Measurements from ENCODE around the gene PROM1. TPM values are rescaled to one million over a fixed set of nuclear protein-coding genes. Genes with fewer than 3 reads are reported as not detected.

The PROM1 gene
- total and polyA plus RNA-seq, 2 experiments from 2014 or later: 36.6 to 66.6 TPM

- H3K4me1 Mint-ChIP-seq: no peaks in the 10 kb centered on the region
- Histone ChIP-seq H3K36me3 (ENCODE audit: insufficient read depth) (peaks cover 27% of the 10 kb centered on the region; the same call in 1 of the 2 replicates), H4K20me1 (replicated peaks; ENCODE audit: insufficient read depth) (no peaks in the 10 kb centered on the region; the same call in 1 of the 2 replicates), H3K4me3 (no peak overlapping the region), H3K4me1 (ENCODE audit: insufficient read depth) (no peaks in the 10 kb centered on the region), H3K9me2 (ENCODE audit: insufficient read depth) (no peaks in the 10 kb centered on the region), H3K27ac (ENCODE audit: low read depth) (no peak overlapping the region), H3K4me2 (no peak overlapping the region), H3F3A (replicated peaks; ENCODE audit: low read depth) (no peaks in the 10 kb centered on the region), H2AFZ (no peak overlapping the region), H3K27me3 (ENCODE audit: insufficient read depth) (no peaks in the 10 kb centered on the region), H3K79me2 (replicated peaks; ENCODE audit: insufficient read depth) (no peaks in the 10 kb centered on the region)
- H3K27me3 Mint-ChIP-seq (ENCODE audit: insufficient read depth, low read depth, poor library complexity): peaks cover 3% of the 10 kb centered on the region
- no peak overlapping the region for H3K4me3 Mint-ChIP-seq
- H3K27ac Mint-ChIP-seq: no peak overlapping the region
- no peak for DNase-seq (ENCODE audit: low spot score)
- H3K36me3 Mint-ChIP-seq (ENCODE audit: low read depth): peaks cover 74% of the 10 kb centered on the region
- no peak for ATAC-seq
- TF ChIP-seq JUNB (IDR thresholded peaks at IDR 0.05; ENCODE audit: unreplicated experiment) (no peak), REST (IDR thresholded peaks at IDR 0.05; ENCODE audit: unreplicated experiment) (no peak), CTCF (conservative IDR thresholded peaks at IDR 0.05; ENCODE audit: low read depth in 2 of 2) (no peak), ZNF462 (CRISPR knock-in tag; IDR thresholded peaks at IDR 0.05) (no peak), EZH2phosphoT487 (IDR thresholded peaks at IDR 0.05; ENCODE audit: unreplicated experiment) (no peak), STAT1 (IDR thresholded peaks at IDR 0.05; ENCODE audit: unreplicated experiment) (no peak), ZNF114 (CRISPR knock-in tag; IDR thresholded peaks at IDR 0.05) (no peak), EZH2 (IDR thresholded peaks at IDR 0.05; ENCODE audit: low read depth, unreplicated experiment) (no peak), CREB1 (CRISPR knock-in tag; IDR thresholded peaks at IDR 0.05; ENCODE audit: low read depth) (no peak), ETS1 (IDR thresholded peaks at IDR 0.05) (no peak)
- H3K9me3 Mint-ChIP-seq: no peaks in the 10 kb centered on the region
Measured at GRCh38 chr4:16018841-16019240, 65.0 kb downstream of the PROM1 start.
